MM.1S (cell line): Measurements from ENCODE around the gene SCUBE1.

Experiments used
- DNase-seq: peaks from one replicate; pipeline ENCODE4 v3.0.0-alpha.2; 2015
- H2AFZ ChIP-seq: fragments of 300-600 bp; sonication (generic); 2 replicates; pipeline ENCODE4 v1.6.0; 2016; ENCODE audit warnings: antibody characterized with exemption, low read length
- H3F3A ChIP-seq: fragments of 300-600 bp; sonication (generic); 2 replicates; pipeline ENCODE4 v1.6.1; 2016; ENCODE audit warnings: mild to moderate bottlenecking, antibody characterized with exemption, low read length, moderate library complexity, mixed read lengths; ENCODE audit not compliant: insufficient read depth
- H3K27ac ChIP-seq: fragments of 300-600 bp; sonication (generic); 2 replicates; pipeline ENCODE4 v1.5.1; 2016; ENCODE audit warnings: mild to moderate bottlenecking, low read length
- H3K27me3 ChIP-seq: fragments of 300-600 bp; sonication (generic); replicated peaks from 2 replicates; pipeline ENCODE4 v1.6.0; 2016; ENCODE audit warnings: low read length; ENCODE audit not compliant: insufficient read depth
- H3K36me3 ChIP-seq: fragments of 300-600 bp; sonication (generic); replicated peaks from 2 replicates; pipeline ENCODE4 v1.6.1; 2016; ENCODE audit warnings: mild to moderate bottlenecking, low read length, mixed read lengths; ENCODE audit not compliant: insufficient read depth
- H3K4me1 ChIP-seq: fragments of 300-600 bp; sonication (generic); 2 replicates; pipeline ENCODE4 v1.6.1; 2016; ENCODE audit warnings: low read length, mixed read lengths
- H3K4me2 ChIP-seq: fragments of 300-600 bp; sonication (generic); 2 replicates; pipeline ENCODE4 v1.6.0; 2016; ENCODE audit warnings: low read depth, low read length
- H3K4me3 ChIP-seq: fragments of 300-600 bp; sonication (generic); 2 replicates; pipeline ENCODE4 v1.5.1; 2016; ENCODE audit warnings: low read length, mixed read lengths
- H3K79me2 ChIP-seq: fragments of 300-600 bp; sonication (generic); 2 replicates; pipeline ENCODE4 v1.6.1; 2016; ENCODE audit warnings: mixed run types, low read length, mixed read lengths
- H3K9ac ChIP-seq: fragments of 300-600 bp; sonication (generic); 2 replicates; pipeline ENCODE4 v1.6.1; 2016; ENCODE audit warnings: low read length, mixed read lengths
- H3K9me2 ChIP-seq: fragments of 300-600 bp; sonication (generic); replicated peaks from 2 replicates; pipeline ENCODE4 v1.6.1; 2016; ENCODE audit warnings: mild to moderate bottlenecking, low read length, mixed read lengths; ENCODE audit not compliant: insufficient read depth
- H3K9me3 ChIP-seq: fragments of 300-600 bp; sonication (generic); replicated peaks from 2 replicates; pipeline ENCODE4 v1.6.1; 2016; ENCODE audit warnings: mild to moderate bottlenecking, low read length, mixed read lengths; ENCODE audit not compliant: insufficient read depth
- H4K20me1 ChIP-seq: fragments of 300-600 bp; sonication (generic); 2 replicates; pipeline ENCODE4 v1.6.1; 2016; ENCODE audit warnings: mild to moderate bottlenecking, low read length, moderate library complexity, mixed read lengths; ENCODE audit not compliant: insufficient read depth
- CTCF ChIP-seq: fragments of 300-600 bp; sonication (generic); IDR thresholded peaks from 2 replicates; pipeline ENCODE4 v1.5.1; 2016; ENCODE audit warnings: antibody characterized with exemption, low read length, mixed read lengths
- EZH2 ChIP-seq: fragments of 300-600 bp; sonication (generic); optimal IDR thresholded peaks from 2 replicates; pipeline ENCODE3; 2017; ENCODE audit warnings: low read depth, mild to moderate bottlenecking, antibody characterized with exemption, low read length, mixed read lengths
- EZH2phosphoT487 ChIP-seq: fragments of 300-600 bp; sonication (generic); IDR thresholded peaks from 2 replicates; pipeline ENCODE4 v1.6.1; 2018; ENCODE audit warnings: antibody characterized with exemption, low read length

The SCUBE1 gene

GRCh38 chr22:43173976-43174720, 169.0 kb downstream of the SCUBE1 start:
- Histone ChIP-seq H3K4me3 (no peak overlapping the region), H3F3A (no peaks in the 10 kb centered on the region), H3K9me2 (no peaks in the 10 kb centered on the region), H3K4me2 (no peak overlapping the region), H3K36me3 (no peaks in the 10 kb centered on the region; the same call in none of the 2 replicates), H3K27me3 (no peaks in the 10 kb centered on the region), H3K4me1 (no peaks in the 10 kb centered on the region), H3K27ac (no peak overlapping the region), H2AFZ (no peak overlapping the region), H3K79me2 (no peaks in the 10 kb centered on the region), H3K9ac (no peak overlapping the region), H3K9me3 (no peaks in the 10 kb centered on the region), H4K20me1 (no peaks in the 10 kb centered on the region)
- no peak for DNase-seq
- no peak for TF ChIP-seq EZH2phosphoT487
- TF ChIP-seq EZH2: no peak
- no peak for TF ChIP-seq CTCF

- Histone ChIP-seq H3K4me2 (no peak overlapping the region), H3K9ac (no peak overlapping the region), H3K27ac (no peak overlapping the region), H3F3A (no peaks in the 10 kb centered on the region), H2AFZ (no peak overlapping the region), H3K79me2 (no peaks in the 10 kb centered on the region), H3K4me1 (no peaks in the 10 kb centered on the region), H3K36me3 (no peaks in the 10 kb centered on the region; the same call in none of the 2 replicates), H4K20me1 (no peaks in the 10 kb centered on the region), H3K9me2 (no peaks in the 10 kb centered on the region), H3K9me3 (no peaks in the 10 kb centered on the region), H3K4me3 (no peak overlapping the region), H3K27me3 (no peaks in the 10 kb centered on the region)
- TF ChIP-seq CTCF (no peak), EZH2 (no peak), EZH2phosphoT487 (no peak)
- no peak for DNase-seq
Measured at GRCh38 chr22:43173566-43173965, 169.6 kb downstream of the SCUBE1 start.

- Histone ChIP-seq H3K36me3 (no peaks in the 10 kb centered on the region; the same call in 1 of the 2 replicates), H3K27me3 (no peaks in the 10 kb centered on the region), H4K20me1 (no peaks in the 10 kb centered on the region), H3K4me2 (no peak overlapping the region), H3K27ac (no peak overlapping the region), H3K9ac (no peak overlapping the region), H3K9me3 (no peaks in the 10 kb centered on the region), H2AFZ (no peak overlapping the region), H3K4me3 (no peak overlapping the region), H3K79me2 (no peaks in the 10 kb centered on the region), H3K4me1 (no peaks in the 10 kb centered on the region), H3F3A (no peaks in the 10 kb centered on the region), H3K9me2 (no peaks in the 10 kb centered on the region)
- no peak for TF ChIP-seq EZH2phosphoT487
- TF ChIP-seq CTCF: no peak
- TF ChIP-seq EZH2: no peak
- no peak for DNase-seq
Measured at GRCh38 chr22:43172191-43172590, 171.0 kb downstream of the SCUBE1 start.
